OCI-LY7 (cell line): ENCODE results near the gene SIX1. TPM values are rescaled to one million over a fixed set of nuclear protein-coding genes. Genes with fewer than 3 reads are reported as not detected.

Experiments used
- BruUV-seq: library from RNA; stranded (reverse); fragments of 400-500 nt; replicated peaks from 2 replicates; lab custom pipeline; 2021; lab: Mats Ljungman, UMichigan
- CTCF ChIA-PET: fragments of 300-600 bp; sonication (Branson Sonifier 250); formaldehyde crosslinking; loops from one replicate; lab custom pipeline; 2022; ENCODE audit warnings: antibody characterized with exemption; ENCODE audit not compliant: unreplicated experiment; lab: Charles Lee
- POLR2A ChIA-PET: fragments of 300-600 bp; sonication (Branson Sonifier 250); formaldehyde crosslinking; loops from one replicate; lab custom pipeline; 2022; ENCODE audit warnings: antibody characterized with exemption; lab: Charles Lee
- DNase-seq: peaks from one replicate; pipeline ENCODE4 v3.0.0-alpha.2; 2015; ENCODE audit warnings: low spot score
- H2AFZ ChIP-seq: fragments of 200-600 bp; sonication (generic), shearing (Covaris generic); 2 replicates; pipeline ENCODE4 v1.6.1; 2014; ENCODE audit warnings: mild to moderate bottlenecking, antibody characterized with exemption, low read length, moderate library complexity
- H3K27ac ChIP-seq: fragments of 200-600 bp; sonication (generic); 2 replicates; pipeline ENCODE4 v1.5.1; 2014; ENCODE audit warnings: mixed run types, low read depth, mild to moderate bottlenecking, moderate library complexity, low read length, inconsistent platforms; ENCODE audit not compliant: poor library complexity, severe bottlenecking
- H3K36me3 ChIP-seq: fragments of 200-600 bp; sonication (generic); 2 replicates; pipeline ENCODE4 v1.6.1; 2014; ENCODE audit warnings: mild to moderate bottlenecking, antibody characterized with exemption, low read length, moderate library complexity, mixed read lengths; ENCODE audit not compliant: insufficient read depth
- H3K4me1 ChIP-seq: fragments of 200-600 bp; sonication (generic); 2 replicates; pipeline ENCODE4 v1.5.1; 2014; ENCODE audit warnings: mild to moderate bottlenecking, low read length; ENCODE audit not compliant: insufficient read depth, poor library complexity, severe bottlenecking
- H3K4me2 ChIP-seq: fragments of 200-600 bp; sonication (generic); 2 replicates; pipeline ENCODE4 v1.6.1; 2014; ENCODE audit warnings: mild to moderate bottlenecking, low read length
- H3K4me3 ChIP-seq: fragments of 200-600 bp; sonication (generic); 2 replicates; pipeline ENCODE4 v1.5.1; 2014; ENCODE audit warnings: mild to moderate bottlenecking, low read depth, low read length; ENCODE audit not compliant: poor library complexity, severe bottlenecking
- H3K79me2 ChIP-seq: fragments of 200-600 bp; sonication (generic); 2 replicates; pipeline ENCODE4 v1.6.1; 2016; ENCODE audit warnings: low read depth, mild to moderate bottlenecking, low read length, moderate library complexity, mixed read lengths; ENCODE audit not compliant: insufficient read depth
- H3K9me2 ChIP-seq: fragments of 200-600 bp; sonication (generic); 2 replicates; pipeline ENCODE4 v1.6.1; 2016; ENCODE audit warnings: mild to moderate bottlenecking, low read length, mixed read lengths; ENCODE audit not compliant: insufficient read depth
- H3K9me3 ChIP-seq: fragments of 200-600 bp; sonication (generic); 2 replicates; pipeline ENCODE4 v1.6.1; 2014; ENCODE audit warnings: mild to moderate bottlenecking, mixed run types, low read length, mixed read lengths
- H4K20me1 ChIP-seq: fragments of 200-600 bp; sonication (generic); 2 replicates; pipeline ENCODE4 v1.6.1; 2014; ENCODE audit warnings: mild to moderate bottlenecking, antibody characterized with exemption, low read length, moderate library complexity, mixed read lengths; ENCODE audit not compliant: insufficient read depth
- CTCF ChIP-seq: fragments of 200-600 bp; sonication (generic); conservative IDR thresholded peaks from 2 replicates; pipeline ENCODE4 v1.5.1; 2014; ENCODE audit warnings: mild to moderate bottlenecking, antibody characterized with exemption, low read length, moderate library complexity, mixed read lengths
- EZH2phosphoT487 ChIP-seq: fragments of 200-600 bp; sonication (generic); IDR thresholded peaks from 2 replicates; pipeline ENCODE4 v1.6.1; 2018; ENCODE audit warnings: low read depth, borderline replicate concordance, mild to moderate bottlenecking, mixed run types, antibody characterized with exemption, low read length, moderate library complexity, mixed read lengths
- intact Hi-C: fragments of 100-400 bp; cut with micrococcal nuclease; formaldehyde crosslinking; loops from one replicate; pipeline ENCODE4 v1.10.0; 2022; ENCODE audit not compliant: unreplicated experiment
- total RNA-seq, 2 experiments: library from RNA; depleted of rRNA in 1 of 2; stranded (reverse); fragments of >200 nt in 1 of 2; shearing (Covaris generic) in 1 of 2; gene quantifications; 2 replicates each; pipeline ENCODE4 v1.2.3, GENCODE V29; 2014 to 2022

Gene SIX1
- total RNA-seq, 2 experiments from 2014 or later, result 0.35 to 2.9 TPM

GRCh38 chr14:60691383-60692113 lies 42.3 kb upstream of the SIX1 start:
- no peak for DNase-seq
- Histone ChIP-seq H3K36me3 (no peaks in the 10 kb centered on the region), H3K4me1 (no peaks in the 10 kb centered on the region), H3K4me2 (no peak overlapping the region), H3K9me3 (no peaks in the 10 kb centered on the region), H3K9me2 (no peaks in the 10 kb centered on the region), H4K20me1 (no peaks in the 10 kb centered on the region), H2AFZ (no peak overlapping the region), H3K27ac (no peak overlapping the region), H3K79me2 (no peaks in the 10 kb centered on the region), H3K4me3 (no peak overlapping the region)
- TF ChIP-seq EZH2phosphoT487, result no peak
- TF ChIP-seq CTCF, result no peak
- ChIA-PET POLR2A (interaction anchor here (0.6 to 1.0 kb wide), 2 partner anchors 13 to 438 kb away, joined by 3 read pairs; no protein-coding TSS in a partner anchor), CTCF (no interaction called here)
- intact Hi-C loops, result no loop called here
- no TSS peak for BruUV-seq

- POLR2A ChIA-PET, result no interaction called here
- H2AFZ ChIP-seq, result no peak overlapping the region
- no peak overlapping the region for H3K27ac ChIP-seq
- no peak overlapping the region for H3K4me2 ChIP-seq
- no TSS peak for BruUV-seq
- H3K4me3 ChIP-seq, result no peak overlapping the region
- H3K4me1 ChIP-seq, result no peaks in the 10 kb centered on the region
- no peak for DNase-seq
- H3K36me3 ChIP-seq, result no peaks in the 10 kb centered on the region
- H3K9me3 ChIP-seq, result no peaks in the 10 kb centered on the region
- intact Hi-C loops, result no loop called here
- CTCF ChIA-PET, result no interaction called here
- no peaks in the 10 kb centered on the region for H3K9me2 ChIP-seq
- no peak for TF ChIP-seq CTCF
- TF ChIP-seq EZH2phosphoT487, result no peak
- no peaks in the 10 kb centered on the region for H3K79me2 ChIP-seq
- no peaks in the 10 kb centered on the region for H4K20me1 ChIP-seq
These were observed 37.6 kb upstream of the SIX1 start for GRCh38 chr14:60686865-60687264.

GRCh38 chr14:60684203-60684602 lies 34.9 kb upstream of the SIX1 start:
- no TSS peak for BruUV-seq
- H3K27ac ChIP-seq, result no peak overlapping the region
- H3K79me2 ChIP-seq, result no peaks in the 10 kb centered on the region
- no peaks in the 10 kb centered on the region for H3K9me2 ChIP-seq
- H3K4me3 ChIP-seq, result no peak overlapping the region
- no peak for DNase-seq
- intact Hi-C loops, result no loop called here
- H3K4me2 ChIP-seq, result no peak overlapping the region
- TF ChIP-seq EZH2phosphoT487 (no peak), CTCF (no peak)
- no peaks in the 10 kb centered on the region for H4K20me1 ChIP-seq
- no peaks in the 10 kb centered on the region for H3K9me3 ChIP-seq
- ChIA-PET CTCF (no interaction called here), POLR2A (interaction anchor here (0.6 to 0.9 kb wide), 3 partner anchors 9 to 280 kb away, joined by 3 read pairs; no protein-coding TSS in a partner anchor)
- no peaks in the 10 kb centered on the region for H3K4me1 ChIP-seq
- H3K36me3 ChIP-seq, result no peaks in the 10 kb centered on the region
- no peak overlapping the region for H2AFZ ChIP-seq
